Neuronal stem cell (in vitro differentiated cells): ENCODE measurements around the gene TRMO.

Experiments used
- DNase-seq: peaks from one replicate; pipeline ENCODE4 v3.0.0-alpha.2; 2013; ENCODE audit warnings: low spot score
- H2AFZ ChIP-seq: one replicate; pipeline ENCODE4 v1.6.1; 2013; ENCODE audit warnings: mild to moderate bottlenecking, low read length, inconsistent platforms
- H2AK5ac ChIP-seq: 2 replicates; pipeline ENCODE4 v1.6.1; 2013; ENCODE audit warnings: low read depth, mild to moderate bottlenecking, inconsistent platforms, low read length, moderate library complexity, mixed read lengths
- H2BK120ac ChIP-seq: 2 replicates; pipeline ENCODE4 v1.6.1; 2013; ENCODE audit warnings: low read depth, mild to moderate bottlenecking, inconsistent platforms, low read length, moderate library complexity, mixed read lengths
- H2BK12ac ChIP-seq: one replicate; pipeline ENCODE4 v1.6.1; 2013; ENCODE audit warnings: low read length, inconsistent platforms
- H2BK15ac ChIP-seq: 2 replicates; pipeline ENCODE4 v1.6.1; 2013; ENCODE audit warnings: mild to moderate bottlenecking, low read length, inconsistent platforms, mixed read lengths
- H2BK5ac ChIP-seq: one replicate; pipeline ENCODE4 v1.6.1; 2013; ENCODE audit warnings: inconsistent platforms, mild to moderate bottlenecking, low read length, moderate library complexity
- H3K14ac ChIP-seq: one replicate; pipeline ENCODE4 v1.6.1; 2013; ENCODE audit warnings: low read length, inconsistent platforms
- H3K18ac ChIP-seq: 2 replicates; pipeline ENCODE4 v1.6.1; 2013; ENCODE audit warnings: low read length, inconsistent platforms
- H3K23ac ChIP-seq: 2 replicates; pipeline ENCODE4 v1.6.1; 2013; ENCODE audit warnings: low read depth, mild to moderate bottlenecking, mixed read lengths, low read length, inconsistent platforms; ENCODE audit not compliant: poor library complexity
- H3K27ac ChIP-seq: replicated peaks from 3 replicates; pipeline ENCODE4 v1.5.1; 2013; ENCODE audit warnings: low read length, inconsistent platforms
- H3K27me3 ChIP-seq, 3 experiments: 2 replicates each; pipeline ENCODE4 v1.6.1; 2013; ENCODE audit warnings: low read length in 3 of 3, mild to moderate bottlenecking in 2 of 3, inconsistent platforms in 1 of 3, low read depth in 1 of 3, mixed read lengths in 1 of 3, moderate library complexity in 1 of 3; ENCODE audit not compliant: control insufficient read depth in 3 of 3, insufficient read depth in 3 of 3
- H3K36me3 ChIP-seq, 2 donors: replicated peaks in 1 of 2; 2 replicates each; pipeline ENCODE4 v1.6.1; 2013; ENCODE audit warnings: low read length in 2 of 2; ENCODE audit not compliant: control insufficient read depth in 2 of 2, insufficient read depth in 2 of 2
- H3K4ac ChIP-seq: 2 replicates; pipeline ENCODE4 v1.6.1; 2013; ENCODE audit warnings: inconsistent platforms, mild to moderate bottlenecking, low read length, moderate library complexity
- H3K4me1 ChIP-seq, 2 donors: 1 replicate in 1 of 2; 2 replicates in 1 of 2; pipeline ENCODE4 v1.6.1; 2013; ENCODE audit warnings: low read length in 2 of 2, low read depth in 1 of 2; ENCODE audit not compliant: control insufficient read depth in 2 of 2, insufficient read depth in 1 of 2
- H3K4me2 ChIP-seq: one replicate; pipeline ENCODE4 v1.6.1; 2013; ENCODE audit warnings: mild to moderate bottlenecking, low read length, inconsistent platforms; ENCODE audit not compliant: insufficient read depth, poor library complexity, severe bottlenecking
- H3K4me3 ChIP-seq, 2 donors: 2 replicates each; pipeline ENCODE4 v1.5.1; 2013; ENCODE audit warnings: low read length in 2 of 2, mild to moderate bottlenecking in 2 of 2, inconsistent platforms in 1 of 2, moderate library complexity in 1 of 2
- H3K79me1 ChIP-seq: one replicate; pipeline ENCODE4 v1.6.1; 2013; ENCODE audit warnings: low read depth, mild to moderate bottlenecking, inconsistent platforms, low read length, moderate library complexity
- H3K9ac ChIP-seq: one replicate; pipeline ENCODE4 v1.6.1; 2013; ENCODE audit warnings: mild to moderate bottlenecking, low read depth, low read length, inconsistent platforms; ENCODE audit not compliant: poor library complexity
- H3K9me3 ChIP-seq, 2 donors: replicated peaks in 1 of 2; 2 replicates each; pipeline versions ENCODE3 to v1.6.1; 2013; ENCODE audit warnings: low read length in 2 of 2, mild to moderate bottlenecking in 2 of 2, inconsistent platforms in 1 of 2, low read depth in 1 of 2, mixed read lengths in 1 of 2, moderate library complexity in 1 of 2; ENCODE audit not compliant: control insufficient read depth in 2 of 2, insufficient read depth in 1 of 2
- H4K8ac ChIP-seq: one replicate; pipeline ENCODE4 v1.6.1; 2013; ENCODE audit warnings: low read depth, mild to moderate bottlenecking, inconsistent platforms, low read length, moderate library complexity
- H4K91ac ChIP-seq: one replicate; pipeline ENCODE4 v1.6.1; 2013; ENCODE audit warnings: low read length, low read depth, mild to moderate bottlenecking, inconsistent platforms; ENCODE audit not compliant: poor library complexity
- WGBS, 2 donors: extraction: QIAGEN DNeasy Blood & Tissue Kit; methylation state at CpG; one replicate each; pipeline ENCODE4 v1.1.7; 2013; ENCODE audit warnings: missing lambda C conversion rate in 2 of 2, mixed read lengths in 1 of 2; ENCODE audit not compliant: insufficient read length in 2 of 2, insufficient replicate concordance in 1 of 2; ENCODE audit errors: extremely low coverage in 2 of 2; 5-methylcytosine and 5-hydroxymethylcytosine counted together

The TRMO gene

DNA sequence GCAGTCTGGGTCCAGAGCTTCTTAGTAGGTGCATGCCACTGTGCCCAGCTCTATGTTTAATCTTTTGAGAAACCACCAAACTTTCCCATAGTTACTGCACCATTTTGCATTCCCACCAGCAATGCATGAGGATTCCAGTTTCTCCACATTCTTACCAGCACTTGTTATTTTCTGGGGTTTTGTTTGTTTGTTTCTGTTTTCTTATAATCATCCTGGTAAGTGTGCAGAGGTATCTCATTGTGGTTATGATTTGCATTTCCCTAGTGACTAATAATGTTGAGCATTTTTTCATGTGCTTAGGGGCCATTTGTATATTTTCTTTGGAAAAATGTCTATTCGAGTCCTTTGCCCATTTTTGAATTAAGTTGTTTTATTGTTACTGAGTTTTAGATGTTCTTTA lies 57.9 kb downstream of the TRMO start:
- no peak for DNase-seq
- Histone ChIP-seq H3K9me3 (peaks cover 0 to 3% of the 10 kb centered on the region in 2 donors), H3K4me3 (no peak overlapping the region), H2BK15ac (no peak overlapping the region), H2AFZ (no peak overlapping the region), H2BK120ac (no peak overlapping the region), H2BK12ac (no peak overlapping the region), H2AK5ac (no peak overlapping the region), H3K23ac (no peak overlapping the region), H3K4ac (no peak overlapping the region), H4K91ac (no peak overlapping the region), H2BK5ac (no peak overlapping the region), H3K9ac (no peak overlapping the region), H3K4me2 (no peak overlapping the region), H3K18ac (no peak overlapping the region), H3K79me1 (no peaks in the 10 kb centered on the region), H4K8ac (no peak overlapping the region), H3K27me3 (peaks cover under 1 to 59% (median 19%) of the 10 kb centered on the region in 3 experiments), H3K14ac (no peak overlapping the region), H3K4me1 (peaks cover 0 to 4% of the 10 kb centered on the region in 2 donors), H3K36me3 (no peaks in the 10 kb centered on the region), H3K27ac (no peak overlapping the region)
- no CpG with 5 or more reads among the region's 1 CpG for WGBS, 2 donors

DNA sequence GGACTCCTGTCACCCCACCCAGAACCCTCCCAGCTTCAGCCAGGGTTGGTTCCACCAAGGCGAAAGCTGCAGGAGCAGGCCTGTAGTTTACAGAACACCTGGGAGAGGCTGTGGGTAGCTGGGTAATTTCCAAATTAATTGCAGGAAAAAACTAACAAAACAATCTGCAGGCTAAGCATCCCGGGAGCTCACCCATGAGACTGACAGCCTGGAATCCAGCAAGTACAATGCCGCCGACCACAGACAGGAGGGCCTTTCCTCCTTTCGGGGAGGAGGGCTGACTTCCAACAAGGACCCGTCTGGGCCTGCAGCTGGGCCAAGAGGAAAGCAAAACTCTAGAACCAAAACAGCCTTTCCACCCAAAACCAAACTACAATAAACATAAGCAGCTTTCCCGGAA lies 59.0 kb downstream of the TRMO start:
- Histone ChIP-seq H3K27me3 (peaks cover 7 to 65% (median 29%) of the 10 kb centered on the region in 3 experiments), H3K4me1 (no peaks in the 10 kb centered on the region), H2BK12ac (no peak overlapping the region), H4K8ac (no peak overlapping the region), H3K9me3 (peaks cover 0 to 3% of the 10 kb centered on the region in 2 donors), H3K4ac (no peak overlapping the region), H3K4me2 (no peak overlapping the region), H3K18ac (no peak overlapping the region), H3K14ac (no peak overlapping the region), H2BK15ac (no peak overlapping the region), H2AK5ac (no peak overlapping the region), H3K23ac (no peak overlapping the region), H2BK5ac (no peak overlapping the region), H2BK120ac (no peak overlapping the region), H3K4me3 (no peak overlapping the region), H3K9ac (no peak overlapping the region), H2AFZ (no peak overlapping the region), H3K79me1 (no peaks in the 10 kb centered on the region), H3K36me3 (no peaks in the 10 kb centered on the region), H3K27ac (no peak overlapping the region), H4K91ac (no peak overlapping the region)
- no CpG with 5 or more reads among the region's 7 CpGs for WGBS, 2 donors
- no peak for DNase-seq

DNA sequence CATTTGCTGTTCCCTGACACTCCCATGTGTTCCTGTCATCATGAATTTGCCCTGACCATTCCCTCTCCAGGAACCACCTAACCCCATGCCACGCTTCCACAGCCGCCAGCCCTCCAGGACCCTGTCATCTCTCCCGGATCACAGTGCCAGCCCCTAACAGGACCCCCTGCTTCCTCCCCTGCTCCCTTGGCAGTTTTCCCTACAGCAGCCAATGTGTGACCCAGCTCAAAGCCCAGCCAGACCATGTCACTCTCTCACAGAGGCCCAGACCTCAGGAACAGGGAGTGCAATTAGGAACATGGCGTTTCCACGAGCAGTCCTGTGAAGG lies 61.2 kb downstream of the TRMO start:
- WGBS, 2 donors: no CpG with 5 or more reads among the region's 5 CpGs
- Histone ChIP-seq H2BK5ac (no peak overlapping the region), H3K23ac (peak overlapping the region; percentile 62), H3K18ac (no peak overlapping the region), H3K79me1 (no peaks in the 10 kb centered on the region), H3K27ac (no peak overlapping the region), H2AFZ (no peak overlapping the region), H4K8ac (no peak overlapping the region), H3K4me1 (peaks cover 0 to 2% of the 10 kb centered on the region in 2 donors), H3K27me3 (peaks cover 20 to 87% (median 51%) of the 10 kb centered on the region in 3 experiments), H3K36me3 (no peaks in the 10 kb centered on the region), H3K14ac (no peak overlapping the region), H4K91ac (no peak overlapping the region), H2BK15ac (no peak overlapping the region), H3K9ac (peak overlapping the region; percentile 15), H2BK120ac (no peak overlapping the region), H2AK5ac (peak overlapping the region; percentile 40), H3K4me2 (no peak overlapping the region), H3K4ac (no peak overlapping the region), H2BK12ac (peak overlapping the region; percentile 75), H3K9me3 (peaks cover 3% of the 10 kb centered on the region in 2 donors), H3K4me3 (no peak overlapping the region)
- no peak for DNase-seq

DNA sequence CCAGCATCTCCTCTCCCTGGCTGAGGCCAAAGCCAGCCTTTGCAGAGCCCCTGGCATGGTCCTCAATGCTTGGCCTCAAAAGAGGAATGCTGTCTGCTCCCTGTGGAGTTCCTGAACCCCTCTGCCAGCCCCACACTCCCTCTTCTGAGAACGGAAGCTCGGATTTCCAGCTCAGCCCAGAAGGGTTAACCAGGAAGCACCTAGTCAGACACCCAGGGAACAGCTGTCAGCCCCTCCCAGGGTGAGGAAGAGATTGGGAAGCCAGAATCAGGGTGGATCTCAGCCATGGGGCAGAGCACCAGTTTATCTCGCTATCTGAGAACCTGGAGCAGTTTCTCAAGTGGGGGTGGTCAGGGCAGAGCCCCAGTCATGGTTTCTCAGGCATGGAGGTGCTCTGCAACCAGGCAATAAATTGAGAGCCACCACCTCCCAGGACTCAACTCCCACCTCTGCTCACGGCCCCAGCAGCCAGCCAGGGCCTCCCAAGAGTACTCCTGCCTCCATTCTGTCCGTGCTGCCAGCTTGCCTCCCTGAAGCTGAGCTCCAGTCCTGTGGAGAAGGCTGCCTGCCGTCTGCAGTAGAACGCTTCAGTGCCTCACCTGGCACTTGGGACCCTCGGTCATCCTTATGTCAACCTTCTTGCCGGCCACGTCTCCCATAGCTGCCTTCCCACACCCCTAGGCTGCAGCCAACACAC lies 61.7 kb downstream of the TRMO start:
- H2AK5ac ChIP-seq: peak overlapping the region; percentile 40
- no peak overlapping the region for H2BK5ac ChIP-seq
- no peak overlapping the region for H3K27ac ChIP-seq
- H3K9me3 ChIP-seq: peaks cover 3% of the 10 kb centered on the region in 2 donors
- WGBS, 2 donors: no CpG with 5 or more reads among the region's 10 CpGs
- peaks cover 24 to 89% (median 57%) of the 10 kb centered on the region in 3 experiments for H3K27me3 ChIP-seq
- no peak overlapping the region for H3K4ac ChIP-seq
- no peak overlapping the region for H2AFZ ChIP-seq
- DNase-seq: no peak
- peaks cover 0 to 2% of the 10 kb centered on the region in 2 donors for H3K4me1 ChIP-seq
- H3K79me1 ChIP-seq: no peaks in the 10 kb centered on the region
- no peak overlapping the region for H4K91ac ChIP-seq
- H3K18ac ChIP-seq: peak overlapping the region; percentile 52
- H3K23ac ChIP-seq: peak overlapping the region; percentile 62
- no peak overlapping the region for H3K4me3 ChIP-seq
- no peaks in the 10 kb centered on the region for H3K36me3 ChIP-seq
- peak overlapping the region; percentile 15 for H3K9ac ChIP-seq
- no peak overlapping the region for H4K8ac ChIP-seq
- no peak overlapping the region for H2BK120ac ChIP-seq
- H2BK15ac ChIP-seq: no peak overlapping the region
- peak overlapping the region; percentile 75 for H2BK12ac ChIP-seq
- no peak overlapping the region for H3K4me2 ChIP-seq
- no peak overlapping the region for H3K14ac ChIP-seq
